A673 (cell line): ENCODE results near the gene SLC26A1. TPM values are rescaled to one million over a fixed set of nuclear protein-coding genes. Genes with fewer than 3 reads are reported as not detected.

ENCODE experiments used
- BruUV-seq: library from RNA; stranded (reverse); fragments of 400-500 nt; replicated peaks from 2 replicates; lab custom pipeline; 2021; lab: Mats Ljungman, UMichigan
- CTCF ChIA-PET: fragments of 300-600 bp; sonication (Branson Sonifier 250); formaldehyde crosslinking; loops from one replicate; lab custom pipeline; 2022; ENCODE audit warnings: antibody characterized with exemption; lab: Charles Lee
- POLR2A ChIA-PET: fragments of 300-600 bp; sonication (Branson Sonifier 250); formaldehyde crosslinking; loops from one replicate; lab custom pipeline; 2022; ENCODE audit warnings: antibody characterized with exemption; ENCODE audit not compliant: low non-redundant PET; lab: Charles Lee
- DNase-seq: peaks from one replicate; pipeline ENCODE4 v3.0.0-alpha.2; 2015; ENCODE audit warnings: low spot score
- H3K27ac ChIP-seq: fragments of 200-600 bp; sonication (generic); 2 replicates; pipeline ENCODE4 v1.5.1; 2016; ENCODE audit warnings: mixed run types, low read depth, mild to moderate bottlenecking, mixed read lengths, antibody characterized with exemption, low read length; ENCODE audit not compliant: poor library complexity, severe bottlenecking
- H3K27me3 ChIP-seq: fragments of 200-600 bp; sonication (generic); replicated peaks from 2 replicates; pipeline ENCODE4 v1.6.1; 2017; ENCODE audit warnings: mixed run types, low read depth, mild to moderate bottlenecking, mixed read lengths, antibody characterized with exemption, low read length; ENCODE audit not compliant: insufficient read depth, poor library complexity
- H3K36me3 ChIP-seq: fragments of 200-600 bp; sonication (generic); 2 replicates; pipeline ENCODE4 v1.6.1; 2016; ENCODE audit warnings: mixed run types, mild to moderate bottlenecking, mixed read lengths, antibody characterized with exemption, low read length; ENCODE audit not compliant: insufficient read depth, poor library complexity, severe bottlenecking
- H3K4me1 ChIP-seq: fragments of 200-600 bp; sonication (generic); 2 replicates; pipeline ENCODE4 v1.6.1; 2017; ENCODE audit warnings: mixed run types, mild to moderate bottlenecking, mixed read lengths, antibody characterized with exemption, low read length; ENCODE audit not compliant: insufficient read depth, poor library complexity, severe bottlenecking
- H3K4me3 ChIP-seq: fragments of 200-600 bp; sonication (generic); 2 replicates; pipeline ENCODE4 v1.5.1; 2016; ENCODE audit warnings: low read depth, mixed run types, mild to moderate bottlenecking, mixed read lengths, low read length; ENCODE audit not compliant: poor library complexity, severe bottlenecking
- H3K9me3 ChIP-seq: fragments of 200-600 bp; sonication (generic); 2 replicates; pipeline ENCODE4 v1.6.1; 2016; ENCODE audit warnings: mixed run types, low read depth, mild to moderate bottlenecking, mixed read lengths, antibody characterized with exemption, low read length; ENCODE audit not compliant: poor library complexity, severe bottlenecking
- CTCF ChIP-seq: fragments of 300-800, 200-600 bp; sonication (generic); conservative IDR thresholded peaks from 2 replicates; pipeline ENCODE4 v1.5.1; 2017; ENCODE audit warnings: low read depth, mild to moderate bottlenecking, antibody characterized with exemption, low read length, moderate library complexity, mixed read lengths
- EZH2 ChIP-seq: fragments of 200-600 bp; sonication (generic); IDR thresholded peaks from 2 replicates; pipeline ENCODE4 v1.6.1; 2017; ENCODE audit warnings: borderline replicate concordance, low read depth, mild to moderate bottlenecking, mixed read lengths, antibody characterized with exemption, low read length; ENCODE audit not compliant: poor library complexity, severe bottlenecking
- intact Hi-C: fragments of 100-400 bp; cut with micrococcal nuclease; formaldehyde crosslinking; loops from one replicate; pipeline ENCODE4 v1.10.0; 2022; ENCODE audit not compliant: unreplicated experiment
- total RNA-seq: library from RNA; stranded (reverse); gene quantifications from 2 replicates; pipeline ENCODE4 v1.2.3, GENCODE V29; 2021

The SLC26A1 gene
- total RNA-seq, 1 experiment from 2014 or later = 0.30 TPM

DNA sequence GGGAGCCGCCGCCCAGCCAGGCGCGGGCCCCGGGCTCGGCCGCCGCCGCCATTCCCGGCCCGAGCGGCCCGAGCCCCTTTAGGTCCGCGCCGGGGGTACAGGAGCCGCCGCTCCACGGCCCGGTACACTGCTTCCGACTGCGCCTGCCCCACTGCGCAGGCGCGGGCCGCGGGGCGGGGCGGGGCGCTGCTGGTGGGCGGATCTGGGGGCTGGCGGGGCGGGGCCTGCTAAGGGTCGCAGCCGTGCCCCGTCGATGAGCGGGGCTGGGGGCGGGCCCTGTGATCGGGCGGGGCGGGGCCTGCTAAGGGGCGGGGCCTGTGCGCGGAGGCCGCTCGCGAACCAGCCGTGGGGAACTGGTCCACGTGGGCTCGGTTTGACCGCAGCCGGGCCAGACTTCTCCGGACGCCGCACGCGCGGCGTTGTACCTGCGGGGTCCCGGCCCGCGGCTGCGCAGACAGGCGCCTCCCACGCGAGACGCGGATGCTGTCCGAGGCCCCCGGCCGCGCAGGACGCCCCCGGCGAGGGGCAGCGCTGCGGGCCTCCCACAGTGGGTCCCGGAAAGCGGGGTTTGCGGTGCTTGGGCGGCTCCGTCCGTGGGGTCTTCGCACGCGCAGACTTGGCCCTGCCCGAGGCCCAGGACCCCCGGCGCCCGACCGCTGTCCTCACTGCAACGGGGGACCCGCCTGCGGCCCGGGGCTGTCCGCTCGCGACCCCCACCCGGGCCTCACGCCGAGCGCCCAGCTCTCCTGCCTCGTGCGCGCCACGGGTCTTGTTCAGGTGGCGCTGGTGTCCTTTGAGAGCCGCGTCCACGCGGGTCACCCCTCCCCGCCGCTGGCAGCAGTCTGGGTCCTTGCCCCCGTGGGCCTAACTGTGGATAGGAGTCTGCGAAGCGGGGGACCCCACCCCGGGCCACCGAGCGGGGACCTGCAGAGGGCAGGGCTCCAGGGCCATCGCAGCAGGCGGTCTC lies 19.5 kb downstream of the SLC26A1 start, which contains the start of gene DGKQ:
Gene DGKQ (minus strand): TSS at position 139 of the 967 bp plus-strand sequence. CDS start 87 bp downstream, at position 52.
- ChIA-PET POLR2A (no interaction called here), CTCF (no interaction called here)
- TF ChIP-seq CTCF (no peak), EZH2 (no peak)
- Histone ChIP-seq H3K36me3 (no peaks in the 10 kb centered on the region), H3K9me3 (no peaks in the 10 kb centered on the region), H3K4me1 (peaks cover under 1% of the 10 kb centered on the region), H3K4me3 (peak within 1 kb of the TSS; percentile 76), H3K27ac (no peak within 1 kb of the TSS), H3K27me3 (no peaks in the 10 kb centered on the region)
- BruUV-seq = no TSS peak
- DNase-seq = peak; percentile 85
- intact Hi-C loops = no loop called here

- POLR2A ChIA-PET = interaction anchor here (0.6 kb wide), 1 partner anchor 374 kb away, joined by 6 read pairs; the partner anchor contains the start of gene UVSSA
- peak; percentile 19 for DNase-seq
- no peaks in the 10 kb centered on the region for H3K36me3 ChIP-seq
- TF ChIP-seq CTCF (no peak), EZH2 (no peak)
- no peak overlapping the region for H3K27ac ChIP-seq
- CTCF ChIA-PET = no interaction called here
- no TSS peak for BruUV-seq
- no peaks in the 10 kb centered on the region for H3K4me1 ChIP-seq
- no peaks in the 10 kb centered on the region for H3K27me3 ChIP-seq
- intact Hi-C loops = no loop called here
- peak overlapping the region; percentile 76 for H3K4me3 ChIP-seq
- H3K9me3 ChIP-seq = no peaks in the 10 kb centered on the region
Observed at GRCh38 chr4:972651-973424, 20.4 kb downstream of the SLC26A1 start.

DNA sequence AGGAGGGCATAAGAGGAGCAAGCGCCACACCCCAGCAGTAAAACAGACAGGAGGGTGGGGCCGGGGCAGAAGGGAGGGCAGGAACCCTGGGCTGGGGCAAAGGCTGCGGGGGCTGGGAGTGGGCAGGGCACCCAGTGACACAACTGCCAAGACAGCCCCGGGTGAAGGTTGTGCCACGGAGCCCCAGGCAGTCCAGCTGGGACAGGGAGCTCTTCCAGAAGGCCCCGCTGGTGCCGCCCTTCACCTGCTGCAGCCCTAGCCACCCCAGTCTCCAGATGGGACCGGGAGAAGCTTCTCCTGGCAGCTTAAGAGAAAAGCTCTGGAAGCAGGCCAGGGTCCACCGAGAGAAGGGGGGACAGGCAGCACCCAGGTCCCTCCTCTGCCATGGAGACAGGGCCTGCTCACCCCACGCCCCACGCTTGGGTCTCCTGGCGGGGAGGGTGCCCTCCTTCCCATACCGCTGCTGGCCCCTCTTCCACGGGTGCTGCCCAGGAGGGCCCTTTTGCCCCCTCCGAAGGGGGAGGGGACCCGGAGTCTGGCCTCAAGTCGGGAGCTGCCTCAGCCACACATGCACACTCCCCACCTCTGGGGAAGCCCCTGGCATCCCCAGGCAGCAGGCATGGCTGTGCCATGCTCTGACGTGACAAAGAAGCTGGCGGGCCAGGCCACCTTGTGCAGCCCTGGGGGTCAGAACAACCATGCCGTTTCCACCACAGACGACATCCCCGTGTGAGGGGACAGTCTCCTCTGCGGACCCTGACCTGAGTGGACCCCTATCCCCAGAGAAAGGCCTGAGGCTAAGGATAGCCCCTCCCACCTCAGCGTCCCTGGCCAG lies 21.3 kb downstream of the SLC26A1 start:
- POLR2A ChIA-PET = no interaction called here
- H3K4me3 ChIP-seq = peak overlapping the region; percentile 76
- H3K36me3 ChIP-seq = no peaks in the 10 kb centered on the region
- no peaks in the 10 kb centered on the region for H3K4me1 ChIP-seq
- H3K9me3 ChIP-seq = no peaks in the 10 kb centered on the region
- CTCF ChIA-PET = no interaction called here
- TF ChIP-seq EZH2 = no peak
- TF ChIP-seq CTCF = no peak
- no peaks in the 10 kb centered on the region for H3K27me3 ChIP-seq
- intact Hi-C loops = no loop called here
- no peak overlapping the region for H3K27ac ChIP-seq
- no TSS peak for BruUV-seq
- DNase-seq = no peak
